Measurements from ENCODE around the gene BABAM2.
A peak's percentile ranks its signal among the peaks of the same experiment; 100 is the strongest.
"Not testable (repeated sequence)": the region's sequence is repeated elsewhere in the genome, so short reads cannot be mapped to it uniquely, and the experiment has no call there.

The BABAM2 gene

GRCh38 chr2:28327956-28328922, 437.7 kb downstream of the BABAM2 start:
- no peaks in the 10 kb centered on the region for H3K27me3 Mint-ChIP-seq
- H3K9me3 Mint-ChIP-seq: no peaks in the 10 kb centered on the region
- H3K27ac Mint-ChIP-seq: no peak overlapping the region
- peaks cover 11% of the 10 kb centered on the region for H3K36me3 Mint-ChIP-seq
- H3K4me1 Mint-ChIP-seq: peaks cover 3% of the 10 kb centered on the region
- no peak overlapping the region for H3K4me3 Mint-ChIP-seq

GRCh38 chr2:28329184-28329583, 438.7 kb downstream of the BABAM2 start:
- peaks cover 11% of the 10 kb centered on the region for H3K36me3 Mint-ChIP-seq
- no peaks in the 10 kb centered on the region for H3K27me3 Mint-ChIP-seq
- H3K27ac Mint-ChIP-seq: no peak overlapping the region
- peaks cover 3% of the 10 kb centered on the region for H3K4me1 Mint-ChIP-seq
- no peak overlapping the region for H3K4me3 Mint-ChIP-seq
- no peaks in the 10 kb centered on the region for H3K9me3 Mint-ChIP-seq

- H3K4me3 Mint-ChIP-seq: not testable (repeated sequence)
Observed at GRCh38 chr2:28330722-28331121, 440.2 kb downstream of the BABAM2 start.

GRCh38 chr2:28331797-28332196, 441.3 kb downstream of the BABAM2 start:
- H3K9me3 Mint-ChIP-seq, H3K4me3 Mint-ChIP-seq, H3K4me1 Mint-ChIP-seq, H3K27me3 Mint-ChIP-seq, H3K27ac Mint-ChIP-seq: not testable (repeated sequence)
- H3K36me3 Mint-ChIP-seq: peaks cover 11% of the 10 kb centered on the region

More at GRCh38 chr2:28330722-28331121, 440.2 kb downstream of the BABAM2 start:
- not testable (repeated sequence) for H3K27me3 Mint-ChIP-seq, H3K27ac Mint-ChIP-seq, H3K4me1 Mint-ChIP-seq, H3K9me3 Mint-ChIP-seq
- peaks cover 11% of the 10 kb centered on the region for H3K36me3 Mint-ChIP-seq

GRCh38 chr2:28332696-28333095, 442.2 kb downstream of the BABAM2 start:
- no peaks in the 10 kb centered on the region for H3K27me3 Mint-ChIP-seq
- no peak overlapping the region for H3K27ac Mint-ChIP-seq
- no peaks in the 10 kb centered on the region for H3K9me3 Mint-ChIP-seq
- H3K4me3 Mint-ChIP-seq: no peak overlapping the region
- peaks cover 3% of the 10 kb centered on the region for H3K4me1 Mint-ChIP-seq
- H3K36me3 Mint-ChIP-seq: peaks cover 9% of the 10 kb centered on the region

GRCh38 chr2:28333606-28334526, 443.3 kb downstream of the BABAM2 start:
- no peaks in the 10 kb centered on the region for H3K9me3 Mint-ChIP-seq
- H3K4me1 Mint-ChIP-seq: peaks cover 5% of the 10 kb centered on the region
- no peak overlapping the region for H3K27ac Mint-ChIP-seq
- H3K36me3 Mint-ChIP-seq: peaks cover 6% of the 10 kb centered on the region
- no peaks in the 10 kb centered on the region for H3K27me3 Mint-ChIP-seq
- H3K4me3 Mint-ChIP-seq: no peak overlapping the region

- Mint-ChIP-seq H3K4me1 (peaks cover 8% of the 10 kb centered on the region), H3K36me3 (peaks cover 7% of the 10 kb centered on the region), H3K4me3 (no peak overlapping the region)
Observed at GRCh38 chr2:28334527-28334894, 444.0 kb downstream of the BABAM2 start.

GRCh38 chr2:28335265-28335664, 444.7 kb downstream of the BABAM2 start:
- not testable (repeated sequence) for H3K9me3 Mint-ChIP-seq, H3K4me1 Mint-ChIP-seq, H3K4me3 Mint-ChIP-seq, H3K36me3 Mint-ChIP-seq, H3K27me3 Mint-ChIP-seq, H3K27ac Mint-ChIP-seq

More at GRCh38 chr2:28334527-28334894, 444.0 kb downstream of the BABAM2 start:
- H3K27me3 Mint-ChIP-seq: no peaks in the 10 kb centered on the region
- no peak overlapping the region for H3K27ac Mint-ChIP-seq
- H3K9me3 Mint-ChIP-seq: no peaks in the 10 kb centered on the region

- Mint-ChIP-seq H3K4me1 (peaks cover 8% of the 10 kb centered on the region), H3K27ac (no peak overlapping the region), H3K27me3 (no peaks in the 10 kb centered on the region), H3K4me3 (no peak overlapping the region), H3K36me3 (peaks cover 4% of the 10 kb centered on the region), H3K9me3 (no peaks in the 10 kb centered on the region)
Observed at GRCh38 chr2:28335666-28336065, 445.1 kb downstream of the BABAM2 start.

- Mint-ChIP-seq H3K36me3 (peaks cover 4% of the 10 kb centered on the region), H3K9me3 (no peaks in the 10 kb centered on the region), H3K27ac (no peak overlapping the region), H3K4me3 (no peak overlapping the region), H3K27me3 (no peaks in the 10 kb centered on the region), H3K4me1 (peaks cover 8% of the 10 kb centered on the region)
Observed at GRCh38 chr2:28336264-28336980, 445.9 kb downstream of the BABAM2 start.

GRCh38 chr2:28336982-28337627, 446.6 kb downstream of the BABAM2 start:
- Mint-ChIP-seq H3K27ac (peak overlapping the region; percentile 51), H3K36me3 (peaks cover 4% of the 10 kb centered on the region), H3K4me1 (peaks cover 8% of the 10 kb centered on the region), H3K27me3 (no peaks in the 10 kb centered on the region), H3K9me3 (no peaks in the 10 kb centered on the region), H3K4me3 (no peak overlapping the region)

- H3K4me1 Mint-ChIP-seq: peaks cover 8% of the 10 kb centered on the region
- no peak overlapping the region for H3K4me3 Mint-ChIP-seq
- no peak overlapping the region for H3K27ac Mint-ChIP-seq
- H3K27me3 Mint-ChIP-seq: no peaks in the 10 kb centered on the region
- H3K9me3 Mint-ChIP-seq: no peaks in the 10 kb centered on the region
- peaks cover 4% of the 10 kb centered on the region for H3K36me3 Mint-ChIP-seq
Observed at GRCh38 chr2:28338046-28338817, 447.7 kb downstream of the BABAM2 start.

- H3K4me1 Mint-ChIP-seq: peaks cover 8% of the 10 kb centered on the region
- no peaks in the 10 kb centered on the region for H3K27me3 Mint-ChIP-seq
- no peak overlapping the region for H3K4me3 Mint-ChIP-seq
- H3K36me3 Mint-ChIP-seq: peaks cover 4% of the 10 kb centered on the region
- H3K27ac Mint-ChIP-seq: peak overlapping the region; percentile 36
- no peaks in the 10 kb centered on the region for H3K9me3 Mint-ChIP-seq
Observed at GRCh38 chr2:28338831-28339321, 448.3 kb downstream of the BABAM2 start.

- no peaks in the 10 kb centered on the region for H3K27me3 Mint-ChIP-seq
- H3K36me3 Mint-ChIP-seq: peaks cover 4% of the 10 kb centered on the region
- no peak overlapping the region for H3K27ac Mint-ChIP-seq
- peaks cover 8% of the 10 kb centered on the region for H3K4me1 Mint-ChIP-seq
- no peak overlapping the region for H3K4me3 Mint-ChIP-seq
- no peaks in the 10 kb centered on the region for H3K9me3 Mint-ChIP-seq
Observed at GRCh38 chr2:28339516-28340175, 449.1 kb downstream of the BABAM2 start.

Data from activated naive CD4-positive, alpha-beta T cell treated with anti-CD3 and anti-CD28 coated beads, Interleukin-2, amount 50 U/mL, for 24 hours (primary cell).